SK-N-SH (cell line): ENCODE results near the gene TGM5. TPM values are rescaled to one million over a fixed set of nuclear protein-coding genes. Genes with fewer than 3 reads are reported as not detected.

Experiments used
- CTCF ChIA-PET: fragments of 300-600, 350-600 bp; formaldehyde crosslinking; extraction: SDS; loops from one replicate; lab custom pipeline; 2021; lab: Yijun Ruan, JAX
- POLR2A ChIA-PET: fragments of 350-600 bp; sonication (Branson Sonifier 250); formaldehyde crosslinking; extraction: SDS; loops from one replicate; lab custom pipeline; 2020; ENCODE audit warnings: antibody characterized with exemption, inconsistent platforms; lab: Yijun Ruan, JAX
- DNase-seq: peaks from one replicate; pipeline ENCODE4 v3.0.0; 2012
- H2AFZ ChIP-seq: fragments of 200-600 bp; sonication (generic); 2 replicates; pipeline ENCODE4 v1.8.1; 2016; ENCODE audit warnings: antibody characterized with exemption, mild to moderate bottlenecking, low read depth
- H3F3A ChIP-seq: fragments of 200-600 bp; sonication (generic); replicated peaks from 2 replicates; pipeline ENCODE3; 2016; ENCODE audit warnings: antibody characterized with exemption, mild to moderate bottlenecking; ENCODE audit not compliant: insufficient read depth
- H3K27ac ChIP-seq, 2 experiments: fragments of 200-500 bp in 1 of 2; fragments of 200-600 bp in 1 of 2; sonication (Bioruptor generic) in 1 of 2; sonication (generic), shearing (Covaris generic) in 1 of 2; 2 replicates each; pipeline versions ENCODE4 v1.5.1 to v1.6.1; 2014 to 2016; ENCODE audit warnings: low read depth in 2 of 2, inconsistent platforms in 1 of 2, low read length in 1 of 2, mild to moderate bottlenecking in 1 of 2, mixed read lengths in 1 of 2
- H3K27me3 ChIP-seq: fragments of 200-600 bp; sonication (generic), shearing (Covaris generic); 2 replicates; pipeline ENCODE4 v1.6.1; 2016; ENCODE audit warnings: mixed run types; ENCODE audit not compliant: insufficient read depth
- H3K36me3 ChIP-seq, 2 experiments: fragments of 200-500 bp in 1 of 2; fragments of 200-600 bp in 1 of 2; sonication (Bioruptor generic) in 1 of 2; sonication (generic) in 1 of 2; replicated peaks in 1 of 2; 2 replicates each; pipeline versions ENCODE3 to v1.5.1; 2014 to 2016; ENCODE audit warnings: low read length in 1 of 2, mild to moderate bottlenecking in 1 of 2; ENCODE audit not compliant: insufficient read depth in 2 of 2, control insufficient read depth in 1 of 2
- H3K4me1 ChIP-seq, 2 experiments: fragments of 200-500 bp in 1 of 2; fragments of 200-600 bp in 1 of 2; sonication (Bioruptor generic) in 1 of 2; sonication (generic), shearing (Covaris generic) in 1 of 2; 2 replicates each; pipeline versions ENCODE4 v1.5.1 to v1.6.1; 2014 to 2016; ENCODE audit warnings: low read depth in 1 of 2, low read length in 1 of 2, mixed run types in 1 of 2; ENCODE audit not compliant: insufficient read depth in 2 of 2, control insufficient read depth in 1 of 2
- H3K4me2 ChIP-seq: fragments of 200-600 bp; sonication (generic), shearing (Covaris generic); 2 replicates; pipeline ENCODE4 v1.6.1; 2017; ENCODE audit warnings: mixed run types
- H3K4me3 ChIP-seq, 2 experiments: fragments of 200-500 bp in 1 of 2; fragments of 200-600 bp in 1 of 2; sonication (Bioruptor generic) in 1 of 2; sonication (generic), shearing (Covaris generic) in 1 of 2; 2 replicates each; pipeline versions ENCODE4 v1.5.1 to v1.8.1; 2014 to 2016; ENCODE audit warnings: low read depth in 2 of 2, inconsistent platforms in 1 of 2, low read length in 1 of 2, mild to moderate bottlenecking in 1 of 2, mixed read lengths in 1 of 2, moderate library complexity in 1 of 2
- H3K79me2 ChIP-seq: fragments of 200-600 bp; sonication (generic); 2 replicates; pipeline ENCODE4 v1.8.1; 2017; ENCODE audit warnings: mild to moderate bottlenecking; ENCODE audit not compliant: insufficient read depth
- H3K9ac ChIP-seq: fragments of 200-600 bp; sonication (generic); 2 replicates; pipeline ENCODE4 v1.6.1; 2017; ENCODE audit warnings: mixed run types
- H3K9me2 ChIP-seq: fragments of 200-600 bp; sonication (generic); 2 replicates; pipeline ENCODE4 v1.6.1; 2017; ENCODE audit warnings: mixed run types
- H3K9me3 ChIP-seq: fragments of 200-600 bp; sonication (generic); 2 replicates; pipeline ENCODE4 v1.6.1; 2017; ENCODE audit warnings: mixed run types, mild to moderate bottlenecking, moderate library complexity
- H4K20me1 ChIP-seq: fragments of 200-600 bp; sonication (generic); 2 replicates; pipeline ENCODE4 v1.6.1; 2017; ENCODE audit warnings: mild to moderate bottlenecking, mixed run types; ENCODE audit not compliant: insufficient read depth
- CTCF ChIP-seq: fragments of 200-600 bp; sonication (generic); IDR thresholded peaks from 2 replicates; pipeline ENCODE4 v1.6.1; 2017; ENCODE audit warnings: antibody characterized with exemption, mild to moderate bottlenecking, moderate library complexity
- EP300 ChIP-seq, 2 experiments: IDR thresholded peaks; 2 replicates each; pipeline versions ENCODE4 v1.4.0 to v1.6.1; 2012; ENCODE audit warnings: borderline replicate concordance in 1 of 2, low read depth in 1 of 2, low read length in 1 of 2
- EZH2phosphoT487 ChIP-seq: fragments of 200-600 bp; sonication (generic); IDR thresholded peaks from 2 replicates; pipeline ENCODE4 v1.6.1; 2017; ENCODE audit warnings: low read depth, mixed run types, mild to moderate bottlenecking, antibody characterized with exemption, moderate library complexity, borderline replicate concordance
- FOSL2 ChIP-seq: IDR thresholded peaks from 2 replicates; pipeline ENCODE4 v1.4.0; 2012; ENCODE audit warnings: low read depth, mild to moderate bottlenecking, moderate library complexity, borderline replicate concordance
- FOXJ3 ChIP-seq: sonication (generic); formaldehyde crosslinking; IDR thresholded peaks from 2 replicates; pipeline ENCODE4 v1.5.1; 2020; ENCODE audit warnings: mild to moderate bottlenecking, missing genetic modification reagents
- MAX ChIP-seq: IDR thresholded peaks from 2 replicates; pipeline ENCODE4 v1.4.0; 2012; ENCODE audit warnings: low read depth
- RFX5 ChIP-seq: IDR thresholded peaks from 2 replicates; pipeline ENCODE4 v1.6.1; 2012; ENCODE audit warnings: mild to moderate bottlenecking, improper control_type of control experiment, low read length
- WGBS: methylation state at CpG from one replicate; pipeline ENCODE4 v1.1.6; 2017; ENCODE audit warnings: low lambda C conversion rate; 5-methylcytosine and 5-hydroxymethylcytosine counted together
- polyA plus RNA-seq, 3 experiments: library from polyadenylated mRNA; depleted of rRNA; stranded (reverse); fragments of >200 nt; gene quantifications; 2 replicates each; pipeline ENCODE4 v1.2.3, GENCODE V29; 2012

TGM5 gene
- polyA plus RNA-seq, 1 of the 3 experiments (the other 2 are of a cell fraction) = not detected

GRCh38 chr15:43270676-43271306 lies 4.1 kb upstream of the TGM5 start (continued):
- no peak for TF ChIP-seq EP300 (IDR thresholded peaks at IDR 0.05; ENCODE audit: borderline replicate concordance in 1 of 2, low read depth in 1 of 2, low read length in 1 of 2)
- TF ChIP-seq MAX = no peak
- no peak for TF ChIP-seq FOXJ3
- TF ChIP-seq FOSL2 = no peak
- no peak for TF ChIP-seq CTCF

GRCh38 chr15:43270113-43270665 lies 3.5 kb upstream of the TGM5 start:
- no peak for TF ChIP-seq CTCF
- no peak for TF ChIP-seq RFX5
- TF ChIP-seq EZH2phosphoT487 = no peak
- Histone ChIP-seq H2AFZ (no peak overlapping the region), H3K4me3 (no peak overlapping the region), H3K9ac (no peak overlapping the region), H4K20me1 (no peaks in the 10 kb centered on the region), H3F3A (no peaks in the 10 kb centered on the region), H3K27ac (no peak overlapping the region), H3K4me1 (no peaks in the 10 kb centered on the region), H3K27me3 (peaks cover 25% of the 10 kb centered on the region; the same call in 1 of the 2 replicates), H3K79me2 (no peaks in the 10 kb centered on the region), H3K9me3 (no peaks in the 10 kb centered on the region), H3K9me2 (no peaks in the 10 kb centered on the region), H3K36me3 (no peaks in the 10 kb centered on the region), H3K4me2 (no peak overlapping the region)
- 77% methylated on average over 5 of the region's 5 CpGs for WGBS
- POLR2A ChIA-PET = no interaction called here
- CTCF ChIA-PET = interaction anchor here (0.7 to 2.9 kb wide), 5 partner anchors 8 to 85 kb away, joined by 3 to 31 read pairs (median 13); no protein-coding TSS in a partner anchor
- no peak for DNase-seq
